NAMALWA (cell line): ENCODE data around the gene SLC23A2.
"Not testable (repeated sequence)": the region's sequence is repeated elsewhere in the genome, so short reads cannot be mapped to it uniquely, and the experiment has no call there.

Source experiments
- DNase-seq: peaks from one replicate; pipeline ENCODE4 v3.0.0-alpha.2; 2015; ENCODE audit warnings: low spot score

The SLC23A2 gene

GRCh38 chr20:4902788-4903187 lies 98.5 kb downstream of the SLC23A2 start:
- no peak for DNase-seq

GRCh38 chr20:4901031-4901818 lies 100.1 kb downstream of the SLC23A2 start:
- no peak for DNase-seq

- DNase-seq: no peak
These were observed 102.7 kb downstream of the SLC23A2 start for GRCh38 chr20:4898282-4899244.

GRCh38 chr20:4897600-4897999 lies 103.7 kb downstream of the SLC23A2 start:
- no peak for DNase-seq

- peak; percentile 22 for DNase-seq
These were observed 104.3 kb downstream of the SLC23A2 start for GRCh38 chr20:4896971-4897497.

GRCh38 chr20:4896119-4896702 lies 105.1 kb downstream of the SLC23A2 start:
- no peak for DNase-seq

GRCh38 chr20:4894981-4895381 lies 106.3 kb downstream of the SLC23A2 start:
- no peak for DNase-seq

- DNase-seq: no peak
These were observed 106.9 kb downstream of the SLC23A2 start for GRCh38 chr20:4894409-4894808.

GRCh38 chr20:4893709-4894108 lies 107.6 kb downstream of the SLC23A2 start:
- DNase-seq: no peak

GRCh38 chr20:4891997-4892396 lies 109.3 kb downstream of the SLC23A2 start:
- DNase-seq: no peak

GRCh38 chr20:4891190-4891763 lies 110.0 kb downstream of the SLC23A2 start:
- DNase-seq: no peak

GRCh38 chr20:4889446-4889845 lies 111.9 kb downstream of the SLC23A2 start:
- no peak for DNase-seq

- DNase-seq: no peak
These were observed 113.7 kb downstream of the SLC23A2 start for GRCh38 chr20:4887586-4887985.

- no peak for DNase-seq
These were observed 114.4 kb downstream of the SLC23A2 start for GRCh38 chr20:4886771-4887527.

- no peak for DNase-seq
These were observed 115.4 kb downstream of the SLC23A2 start for GRCh38 chr20:4885877-4886276.

GRCh38 chr20:4883546-4883945 lies 117.8 kb downstream of the SLC23A2 start:
- DNase-seq: no peak

- DNase-seq: no peak
These were observed 118.3 kb downstream of the SLC23A2 start for GRCh38 chr20:4883051-4883450.

GRCh38 chr20:4881006-4881730 lies 120.1 kb downstream of the SLC23A2 start:
- DNase-seq: no peak

- DNase-seq: no peak
These were observed 121.3 kb downstream of the SLC23A2 start for GRCh38 chr20:4880051-4880450.

GRCh38 chr20:4878099-4878498 lies 123.2 kb downstream of the SLC23A2 start:
- not testable (repeated sequence) for DNase-seq

GRCh38 chr20:4876731-4877130 lies 124.6 kb downstream of the SLC23A2 start:
- DNase-seq: no peak
